HL-60 (cell line): Measurements from ENCODE around the gene HLX.

Source experiments
- GABPA ChIP-seq: IDR thresholded peaks from 2 replicates; pipeline ENCODE4 v1.6.1; 2012; ENCODE audit warnings: low read depth
- POLR2AphosphoS5 ChIP-seq: IDR thresholded peaks from 2 replicates; pipeline ENCODE4 v1.6.1; 2012; ENCODE audit warnings: low read depth
- TF ChIP-seq, protein P1 (sequence below): IDR thresholded peaks from one replicate; pipeline ENCODE4 v1.5.1; 2011; ENCODE audit warnings: low read length, control low read depth, inconsistent platforms; ENCODE audit not compliant: insufficient read depth
- TF ChIP-seq, protein P2 (sequence below): IDR thresholded peaks from 2 replicates; pipeline ENCODE4 v1.6.1; 2012; ENCODE audit warnings: low read depth; ENCODE audit not compliant: insufficient replicate concordance

DNA sequence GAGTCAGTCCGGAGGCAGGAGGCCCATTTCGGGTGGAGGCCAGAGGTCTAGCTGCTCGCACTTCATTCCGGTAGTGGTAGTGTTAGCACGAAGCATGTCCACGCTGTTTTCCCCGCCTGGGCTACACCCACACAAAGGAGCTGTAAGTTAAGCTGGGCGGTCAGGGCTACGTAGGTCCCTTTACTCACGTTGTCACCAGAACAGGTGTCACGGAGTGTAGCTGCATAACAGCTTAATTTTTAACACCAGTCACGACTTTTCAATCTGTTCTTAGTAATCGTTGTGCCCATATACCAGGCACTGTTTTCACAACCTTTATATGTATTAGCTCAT is 15.6 kb downstream of the HLX start:
- TF ChIP-seq, protein P1, sequence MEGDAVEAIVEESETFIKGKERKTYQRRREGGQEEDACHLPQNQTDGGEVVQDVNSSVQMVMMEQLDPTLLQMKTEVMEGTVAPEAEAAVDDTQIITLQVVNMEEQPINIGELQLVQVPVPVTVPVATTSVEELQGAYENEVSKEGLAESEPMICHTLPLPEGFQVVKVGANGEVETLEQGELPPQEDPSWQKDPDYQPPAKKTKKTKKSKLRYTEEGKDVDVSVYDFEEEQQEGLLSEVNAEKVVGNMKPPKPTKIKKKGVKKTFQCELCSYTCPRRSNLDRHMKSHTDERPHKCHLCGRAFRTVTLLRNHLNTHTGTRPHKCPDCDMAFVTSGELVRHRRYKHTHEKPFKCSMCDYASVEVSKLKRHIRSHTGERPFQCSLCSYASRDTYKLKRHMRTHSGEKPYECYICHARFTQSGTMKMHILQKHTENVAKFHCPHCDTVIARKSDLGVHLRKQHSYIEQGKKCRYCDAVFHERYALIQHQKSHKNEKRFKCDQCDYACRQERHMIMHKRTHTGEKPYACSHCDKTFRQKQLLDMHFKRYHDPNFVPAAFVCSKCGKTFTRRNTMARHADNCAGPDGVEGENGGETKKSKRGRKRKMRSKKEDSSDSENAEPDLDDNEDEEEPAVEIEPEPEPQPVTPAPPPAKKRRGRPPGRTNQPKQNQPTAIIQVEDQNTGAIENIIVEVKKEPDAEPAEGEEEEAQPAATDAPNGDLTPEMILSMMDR = no peak
- TF ChIP-seq, protein P2, sequence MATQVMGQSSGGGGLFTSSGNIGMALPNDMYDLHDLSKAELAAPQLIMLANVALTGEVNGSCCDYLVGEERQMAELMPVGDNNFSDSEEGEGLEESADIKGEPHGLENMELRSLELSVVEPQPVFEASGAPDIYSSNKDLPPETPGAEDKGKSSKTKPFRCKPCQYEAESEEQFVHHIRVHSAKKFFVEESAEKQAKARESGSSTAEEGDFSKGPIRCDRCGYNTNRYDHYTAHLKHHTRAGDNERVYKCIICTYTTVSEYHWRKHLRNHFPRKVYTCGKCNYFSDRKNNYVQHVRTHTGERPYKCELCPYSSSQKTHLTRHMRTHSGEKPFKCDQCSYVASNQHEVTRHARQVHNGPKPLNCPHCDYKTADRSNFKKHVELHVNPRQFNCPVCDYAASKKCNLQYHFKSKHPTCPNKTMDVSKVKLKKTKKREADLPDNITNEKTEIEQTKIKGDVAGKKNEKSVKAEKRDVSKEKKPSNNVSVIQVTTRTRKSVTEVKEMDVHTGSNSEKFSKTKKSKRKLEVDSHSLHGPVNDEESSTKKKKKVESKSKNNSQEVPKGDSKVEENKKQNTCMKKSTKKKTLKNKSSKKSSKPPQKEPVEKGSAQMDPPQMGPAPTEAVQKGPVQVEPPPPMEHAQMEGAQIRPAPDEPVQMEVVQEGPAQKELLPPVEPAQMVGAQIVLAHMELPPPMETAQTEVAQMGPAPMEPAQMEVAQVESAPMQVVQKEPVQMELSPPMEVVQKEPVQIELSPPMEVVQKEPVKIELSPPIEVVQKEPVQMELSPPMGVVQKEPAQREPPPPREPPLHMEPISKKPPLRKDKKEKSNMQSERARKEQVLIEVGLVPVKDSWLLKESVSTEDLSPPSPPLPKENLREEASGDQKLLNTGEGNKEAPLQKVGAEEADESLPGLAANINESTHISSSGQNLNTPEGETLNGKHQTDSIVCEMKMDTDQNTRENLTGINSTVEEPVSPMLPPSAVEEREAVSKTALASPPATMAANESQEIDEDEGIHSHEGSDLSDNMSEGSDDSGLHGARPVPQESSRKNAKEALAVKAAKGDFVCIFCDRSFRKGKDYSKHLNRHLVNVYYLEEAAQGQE = no peak
- TF ChIP-seq POLR2AphosphoS5 (no peak), GABPA (no peak)
